Right cardiac atrium (tissue), 5 donors: ENCODE data around the gene ISLR. TPM values are rescaled to one million over a fixed set of nuclear protein-coding genes. Genes with fewer than 3 reads are reported as not detected.
A peak's percentile ranks its signal among the peaks of the same experiment; 100 is the strongest.

Experiments used
- ATAC-seq, 2 donors: fragments of 200-7000 bp; cut with Tn5 transposase; one replicate each; pipeline versions ENCODE4 v1.8.0 to v1.9.1; 2020; ENCODE audit warnings: moderate library complexity in 2 of 2, mild to moderate bottlenecking in 1 of 2
- DNase-seq, 3 donors: peaks; one replicate each; pipeline ENCODE4 v3.0.0-alpha.2; 2020
- H3K27ac ChIP-seq: one replicate; pipeline ENCODE4 v1.5.1; 2013; ENCODE audit warnings: mild to moderate bottlenecking, low read length, control low read depth, moderate library complexity
- H3K27me3 ChIP-seq: one replicate; pipeline ENCODE4 v1.6.1; 2013; ENCODE audit not compliant: control insufficient read depth, insufficient read depth
- H3K4me1 ChIP-seq: one replicate; pipeline ENCODE4 v1.6.1; 2013; ENCODE audit warnings: low read length; ENCODE audit not compliant: control insufficient read depth, insufficient read depth
- H3K4me3 ChIP-seq: one replicate; pipeline ENCODE4 v1.5.1; 2013; ENCODE audit warnings: low read length, control low read depth
- H3K9me3 ChIP-seq: one replicate; pipeline ENCODE4 v1.6.1; 2013; ENCODE audit warnings: low read length; ENCODE audit not compliant: control insufficient read depth
- WGBS: extraction: QIAGEN DNeasy Blood & Tissue Kit; methylation state at CpG from one replicate; pipeline ENCODE4 v1.1.7; 2013; 5-methylcytosine and 5-hydroxymethylcytosine counted together
- intact Hi-C, 4 donors: fragments of 100-400 bp; cut with DNase I; formaldehyde crosslinking; loops; one replicate each; pipeline versions ENCODE4 v1.11.0 to v1.14.0; 2022 to 2023
- polyA plus RNA-seq: library from polyadenylated mRNA; stranded (reverse); fragments of 200-250 nt; gene quantifications from one replicate; pipeline ENCODE4 v1.2.3, GENCODE V29; 2013
- total RNA-seq, 4 donors: library from RNA; stranded (reverse); fragmentation: NEBNext Ultra II Directional; extraction: Animal tissue kit (Norgen Biotek cat#: 25700); gene quantifications; one replicate each; pipeline ENCODE4 v1.2.1, GENCODE V29; 2021
- donor health status: healthy with polysubstance abuse.
- donor health status: DM: no; HTN: yes; CAD: no.
- donor health status: DM: no; HTN: no; CAD: no.
- donor health status: DM: no; HTN: yes; CAD: no; lungs with severe emphysema.
- donor health status: DM: yes; HTN: yes; CAD: no.

ISLR gene
- total and polyA plus RNA-seq, 5 donors = 21.6 to 33.5 (median 26.3) TPM

GRCh38 chr15:74215958-74216357 is 42.4 kb downstream of the ISLR start:
- Histone ChIP-seq H3K4me3 (no peak overlapping the region), H3K27me3 (no peaks in the 10 kb centered on the region), H3K27ac (no peak overlapping the region), H3K9me3 (no peaks in the 10 kb centered on the region), H3K4me1 (peaks cover 4% of the 10 kb centered on the region)
- DNase-seq = no peak
- intact Hi-C loops = no loop called here
- no peak for ATAC-seq
- 89% methylated on average over 8 of the region's 8 CpGs for WGBS

- ATAC-seq = no peak
- no peaks in the 10 kb centered on the region for H3K27me3 ChIP-seq
- DNase-seq = no peak
- H3K27ac ChIP-seq = no peak overlapping the region
- no peak overlapping the region for H3K4me3 ChIP-seq
- 88% methylated on average over 3 of the region's 3 CpGs for WGBS
- no peaks in the 10 kb centered on the region for H3K9me3 ChIP-seq
- H3K4me1 ChIP-seq = peaks cover 4% of the 10 kb centered on the region
- intact Hi-C loops = no loop called here
These were observed 43.4 kb downstream of the ISLR start for GRCh38 chr15:74216949-74217348.

GRCh38 chr15:74217907-74218885 is 44.7 kb downstream of the ISLR start:
- ATAC-seq = peak in 1 of 2 donors; percentile 9
- Histone ChIP-seq H3K4me1 (peaks cover 4% of the 10 kb centered on the region), H3K27ac (no peak overlapping the region), H3K9me3 (no peaks in the 10 kb centered on the region), H3K4me3 (no peak overlapping the region), H3K27me3 (no peaks in the 10 kb centered on the region)
- 95% methylated on average over 16 of the region's 16 CpGs for WGBS
- intact Hi-C loops = no loop called here
- peak in 1 of 3 donors; percentile 39 for DNase-seq

GRCh38 chr15:74220475-74221248 is 47.2 kb downstream of the ISLR start:
- Histone ChIP-seq H3K4me3 (no peak overlapping the region), H3K27ac (no peak overlapping the region), H3K9me3 (no peaks in the 10 kb centered on the region), H3K4me1 (no peaks in the 10 kb centered on the region), H3K27me3 (no peaks in the 10 kb centered on the region)
- ATAC-seq (no peak), DNase-seq (peak in 1 of 3 donors; percentile 8)
- intact Hi-C loops = no loop called here
- 53% methylated on average over 11 of the region's 11 CpGs for WGBS

GRCh38 chr15:74221399-74222239 is 48.1 kb downstream of the ISLR start:
- H3K27ac ChIP-seq = no peak overlapping the region
- DNase-seq (peak in 1 of 3 donors; percentile 20), ATAC-seq (no peak)
- 51% methylated on average over 12 of the region's 12 CpGs for WGBS
- intact Hi-C loops = no loop called here
- no peaks in the 10 kb centered on the region for H3K9me3 ChIP-seq
- H3K4me1 ChIP-seq = no peaks in the 10 kb centered on the region
- H3K4me3 ChIP-seq = no peak overlapping the region
- no peaks in the 10 kb centered on the region for H3K27me3 ChIP-seq

- H3K4me1 ChIP-seq = no peaks in the 10 kb centered on the region
- ATAC-seq (no peak), DNase-seq (peak in 2 of 3 donors; percentile 6 to 34)
- intact Hi-C loops = no loop called here
- no peak overlapping the region for H3K27ac ChIP-seq
- H3K9me3 ChIP-seq = no peaks in the 10 kb centered on the region
- H3K4me3 ChIP-seq = no peak overlapping the region
- no peaks in the 10 kb centered on the region for H3K27me3 ChIP-seq
- 62% methylated on average over 25 of the region's 25 CpGs for WGBS
These were observed 49.0 kb downstream of the ISLR start for GRCh38 chr15:74222240-74223119.

- DNase-seq (peak in 1 of 3 donors; percentile 6), ATAC-seq (no peak)
- WGBS = 77% methylated on average over 5 of the region's 5 CpGs
- H3K27me3 ChIP-seq = no peaks in the 10 kb centered on the region
- H3K9me3 ChIP-seq = no peaks in the 10 kb centered on the region
- H3K4me3 ChIP-seq = no peak overlapping the region
- intact Hi-C loops = no loop called here
- H3K27ac ChIP-seq = no peak overlapping the region
- H3K4me1 ChIP-seq = no peaks in the 10 kb centered on the region
These were observed 52.4 kb downstream of the ISLR start for GRCh38 chr15:74225928-74226327.

Other genes starting within 250 kb of the ISLR start
- gene LOXL1, start 247.2 kb upstream of the ISLR start, total RNA-seq = 10 to 100 TPM; 17.4 to 41.0 (median 18.6) TPM
- gene LOXL1, start 247.2 kb upstream of the ISLR start, polyA plus RNA-seq = 29.8 TPM
- 10 to 100 TPM; 14.9 to 19.0 (median 17.8) TPM for gene STOML1, start 181.4 kb upstream of the ISLR start, total RNA-seq
- gene STOML1, start 181.4 kb upstream of the ISLR start, polyA plus RNA-seq = 24.3 TPM
- 10 to 100 TPM; 21.9 to 35.4 (median 26.6) TPM for gene PML, start 179.0 kb upstream of the ISLR start, total RNA-seq
- gene PML, start 179.0 kb upstream of the ISLR start, polyA plus RNA-seq = 18.1 TPM
- not detected for gene GOLGA6A, start 91.2 kb upstream of the ISLR start, total RNA-seq
- gene GOLGA6A, start 91.2 kb upstream of the ISLR start, polyA plus RNA-seq = not detected
- gene ISLR2, start 43.1 kb upstream of the ISLR start, total RNA-seq = 1 to 10 TPM in 2 of 4 donors, under 1 TPM in 2; 0.71 to 2.8 (median 1.7) TPM
- 2.1 TPM for gene ISLR2, start 43.1 kb upstream of the ISLR start, polyA plus RNA-seq
- gene STRA6, start 29.1 kb downstream of the ISLR start, total RNA-seq = under 1 TPM; 0.20 to 0.58 (median 0.37) TPM
- 0.25 TPM for gene STRA6, start 29.1 kb downstream of the ISLR start, polyA plus RNA-seq
- gene CCDC33, start 62.6 kb downstream of the ISLR start, total RNA-seq = not detected
- 0.07 TPM for gene CCDC33, start 62.6 kb downstream of the ISLR start, polyA plus RNA-seq
- gene CYP11A1, start 193.9 kb downstream of the ISLR start, total RNA-seq = 1 to 10 TPM; 1.1 to 1.7 (median 1.3) TPM
- gene CYP11A1, start 193.9 kb downstream of the ISLR start, polyA plus RNA-seq = 0.66 TPM